ENCODE measurements around the gene ACVRL1.

The ACVRL1 gene

GRCh38 chr12:51961834-51962233 lies 54.5 kb downstream of the ACVRL1 start:
- Histone ChIP-seq H3K9ac (ENCODE audit: low read length) (peak overlapping the region; percentile 0), H3K36me3 (ENCODE audit: control insufficient read depth, insufficient read depth, low read length, severe bottlenecking) (peaks cover 17% of the 10 kb centered on the region), H3K4me1 (ENCODE audit: control insufficient read depth, insufficient read depth, low read length) (peaks cover 43% of the 10 kb centered on the region), H3K4me3 (ENCODE audit: low read length) (no peak overlapping the region), H3K27me3 (replicated peaks; ENCODE audit: control insufficient read depth, insufficient read depth, low read length) (no peaks in the 10 kb centered on the region), H3K9me3 (ENCODE audit: control insufficient read depth, low read length) (no peaks in the 10 kb centered on the region)
- no peak for DNase-seq (ENCODE audit: low read depth)

DNA sequence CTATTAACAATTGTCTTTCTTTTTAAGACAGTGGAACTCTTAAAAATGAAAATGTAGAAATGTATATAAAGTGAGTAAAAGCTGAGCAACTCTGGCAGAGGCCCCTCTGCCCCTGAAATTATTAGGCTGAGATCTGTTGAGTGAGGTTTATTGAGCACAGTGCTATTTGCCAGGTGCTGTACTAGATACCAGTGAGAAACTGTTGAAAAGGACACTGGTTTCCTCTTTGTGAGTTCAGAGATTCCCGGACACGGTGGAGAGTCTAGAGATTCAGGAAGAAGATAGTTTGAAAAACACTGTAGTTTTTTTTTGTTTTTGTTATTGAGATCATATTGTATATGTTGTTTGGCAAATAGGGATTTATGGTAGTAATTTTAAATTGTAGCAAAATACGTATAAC lies 55.4 kb downstream of the ACVRL1 start:
- Histone ChIP-seq H3K9me3 (ENCODE audit: control insufficient read depth, low read length) (no peaks in the 10 kb centered on the region), H3K4me3 (ENCODE audit: low read length) (no peak overlapping the region), H3K36me3 (ENCODE audit: control insufficient read depth, insufficient read depth, low read length, severe bottlenecking) (peaks cover 17% of the 10 kb centered on the region), H3K27me3 (replicated peaks; ENCODE audit: control insufficient read depth, insufficient read depth, low read length) (no peaks in the 10 kb centered on the region), H3K9ac (ENCODE audit: low read length) (no peak overlapping the region), H3K4me1 (ENCODE audit: control insufficient read depth, insufficient read depth, low read length) (peaks cover 41% of the 10 kb centered on the region)
- no peak for DNase-seq (ENCODE audit: low read depth)

- Histone ChIP-seq H3K9ac (ENCODE audit: low read length) (no peak overlapping the region), H3K4me1 (ENCODE audit: control insufficient read depth, insufficient read depth, low read length) (peaks cover 39% of the 10 kb centered on the region), H3K36me3 (ENCODE audit: control insufficient read depth, insufficient read depth, low read length, severe bottlenecking) (peaks cover 17% of the 10 kb centered on the region), H3K4me3 (ENCODE audit: low read length) (no peak overlapping the region), H3K9me3 (ENCODE audit: control insufficient read depth, low read length) (no peaks in the 10 kb centered on the region), H3K27me3 (replicated peaks; ENCODE audit: control insufficient read depth, insufficient read depth, low read length) (no peaks in the 10 kb centered on the region)
- no peak for DNase-seq (ENCODE audit: low read depth)
These were observed 56.2 kb downstream of the ACVRL1 start for GRCh38 chr12:51963477-51963876.

- Histone ChIP-seq H3K27me3 (replicated peaks; ENCODE audit: control insufficient read depth, insufficient read depth, low read length) (no peaks in the 10 kb centered on the region), H3K9ac (ENCODE audit: low read length) (no peak overlapping the region), H3K4me1 (ENCODE audit: control insufficient read depth, insufficient read depth, low read length) (peaks cover 38% of the 10 kb centered on the region), H3K36me3 (ENCODE audit: control insufficient read depth, insufficient read depth, low read length, severe bottlenecking) (no peaks in the 10 kb centered on the region), H3K4me3 (ENCODE audit: low read length) (no peak overlapping the region), H3K9me3 (ENCODE audit: control insufficient read depth, low read length) (no peaks in the 10 kb centered on the region)
- no peak for DNase-seq (ENCODE audit: low read depth)
These were observed 62.3 kb downstream of the ACVRL1 start for GRCh38 chr12:51969643-51970042.

DNA sequence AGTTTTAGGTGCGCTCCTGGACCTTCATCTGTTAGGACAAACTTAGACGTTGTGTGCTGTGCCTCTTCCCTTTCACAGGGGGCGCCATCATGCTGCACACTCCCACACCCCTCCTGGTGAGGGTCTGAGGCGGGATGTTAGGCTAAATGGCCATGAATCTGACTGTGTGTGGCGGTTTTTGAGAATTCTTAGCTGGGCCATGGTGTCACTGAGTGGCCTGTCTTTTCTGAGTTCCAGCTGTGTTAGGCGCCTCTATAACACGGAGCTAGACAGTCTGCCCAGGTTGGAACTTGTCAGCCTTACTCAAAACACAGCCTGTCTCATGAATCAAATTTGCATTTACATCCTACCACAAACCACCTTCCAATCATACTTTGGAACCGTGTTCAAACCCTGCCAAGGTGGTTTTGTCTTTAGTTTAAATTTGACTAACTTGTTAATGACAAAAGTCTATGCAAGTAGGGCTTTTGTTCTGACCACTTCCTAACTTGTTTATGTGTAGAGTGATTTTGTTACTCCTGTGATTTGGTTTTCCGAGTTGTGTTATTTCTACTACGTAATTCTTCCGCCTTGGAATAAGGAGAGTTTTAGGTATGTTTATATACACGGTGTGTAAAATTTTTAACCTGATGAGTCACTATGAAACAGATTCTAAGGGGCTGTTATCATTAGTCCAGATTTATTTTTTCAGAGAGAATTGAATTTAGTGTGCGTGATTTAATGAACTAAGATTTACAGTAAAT lies 63.8 kb downstream of the ACVRL1 start:
- H3K36me3 ChIP-seq (ENCODE audit: control insufficient read depth, insufficient read depth, low read length, severe bottlenecking), result peaks cover 9% of the 10 kb centered on the region
- DNase-seq (ENCODE audit: low read depth), result peak; percentile 24
- peak overlapping the region; percentile 3 for H3K9ac ChIP-seq (ENCODE audit: low read length)
- no peak overlapping the region for H3K4me3 ChIP-seq (ENCODE audit: low read length)
- peaks cover 45% of the 10 kb centered on the region for H3K4me1 ChIP-seq (ENCODE audit: control insufficient read depth, insufficient read depth, low read length)
- no peaks in the 10 kb centered on the region for H3K27me3 ChIP-seq (replicated peaks; ENCODE audit: control insufficient read depth, insufficient read depth, low read length)
- no peaks in the 10 kb centered on the region for H3K9me3 ChIP-seq (ENCODE audit: control insufficient read depth, low read length)

GRCh38 chr12:51971679-51972421 lies 64.5 kb downstream of the ACVRL1 start:
- Histone ChIP-seq H3K4me3 (ENCODE audit: low read length) (peak overlapping the region; percentile 75), H3K36me3 (ENCODE audit: control insufficient read depth, insufficient read depth, low read length, severe bottlenecking) (peaks cover 17% of the 10 kb centered on the region), H3K9ac (ENCODE audit: low read length) (peak overlapping the region; percentile 84), H3K9me3 (ENCODE audit: control insufficient read depth, low read length) (no peaks in the 10 kb centered on the region), H3K4me1 (ENCODE audit: control insufficient read depth, insufficient read depth, low read length) (peaks cover 51% of the 10 kb centered on the region), H3K27me3 (replicated peaks; ENCODE audit: control insufficient read depth, insufficient read depth, low read length) (no peaks in the 10 kb centered on the region)
- DNase-seq (ENCODE audit: low read depth), result peak; percentile 37

- H3K4me3 ChIP-seq (ENCODE audit: low read length), result peak overlapping the region; percentile 75
- H3K9me3 ChIP-seq (ENCODE audit: control insufficient read depth, low read length), result no peaks in the 10 kb centered on the region
- H3K9ac ChIP-seq (ENCODE audit: low read length), result peak overlapping the region; percentile 84
- H3K27me3 ChIP-seq (replicated peaks; ENCODE audit: control insufficient read depth, insufficient read depth, low read length), result no peaks in the 10 kb centered on the region
- DNase-seq (ENCODE audit: low read depth), result no peak
- H3K36me3 ChIP-seq (ENCODE audit: control insufficient read depth, insufficient read depth, low read length, severe bottlenecking), result peaks cover 19% of the 10 kb centered on the region
- peaks cover 57% of the 10 kb centered on the region for H3K4me1 ChIP-seq (ENCODE audit: control insufficient read depth, insufficient read depth, low read length)
These were observed 65.1 kb downstream of the ACVRL1 start for GRCh38 chr12:51972422-51972812.

- peak; percentile 53 for DNase-seq (ENCODE audit: low read depth)
- peaks cover 21% of the 10 kb centered on the region for H3K36me3 ChIP-seq (ENCODE audit: control insufficient read depth, insufficient read depth, low read length, severe bottlenecking)
- peaks cover 61% of the 10 kb centered on the region for H3K4me1 ChIP-seq (ENCODE audit: control insufficient read depth, insufficient read depth, low read length)
- peak overlapping the region; percentile 84 for H3K9ac ChIP-seq (ENCODE audit: low read length)
- H3K4me3 ChIP-seq (ENCODE audit: low read length), result peak overlapping the region; percentile 75
- no peaks in the 10 kb centered on the region for H3K27me3 ChIP-seq (replicated peaks; ENCODE audit: control insufficient read depth, insufficient read depth, low read length)
- H3K9me3 ChIP-seq (ENCODE audit: control insufficient read depth, low read length), result no peaks in the 10 kb centered on the region
These were observed 65.6 kb downstream of the ACVRL1 start for GRCh38 chr12:51972849-51973273.
